A549 (cell line): ENCODE measurements around the gene BCAS3.

ENCODE experiments used
- HDAC2 ChIP-seq: fragments of 200-600 bp; sonication (generic); IDR thresholded peaks from 2 replicates; pipeline ENCODE4 v1.6.1; 2016
- MAX ChIP-seq: IDR thresholded peaks from 2 replicates; pipeline ENCODE4 v1.6.1; 2012
- POLR2A ChIP-seq: IDR thresholded peaks from 2 replicates; pipeline ENCODE4 v1.6.1; 2012; ENCODE audit warnings: mild to moderate bottlenecking, low read length
- POLR2AphosphoS2 ChIP-seq: conservative IDR thresholded peaks from 2 replicates; pipeline ENCODE4 v1.6.1; 2012; ENCODE audit warnings: low read length, improper control_type of control experiment, inconsistent platforms
- RAD21 ChIP-seq, 2 experiments: fragments of >200 bp in 1 of 2; sonication (Bioruptor Twin) in 1 of 2; formaldehyde crosslinking in 1 of 2; IDR thresholded peaks in 1 of 2; conservative IDR thresholded peaks in 1 of 2; 2 replicates in 1 of 2; 3 replicates in 1 of 2; pipeline ENCODE4 v1.6.1; 2012 to 2018; ENCODE audit warnings: inconsistent platforms in 1 of 2
- TF ChIP-seq, protein P1 (sequence below): fragments of >200 bp; sonication (Bioruptor Twin); formaldehyde crosslinking; IDR thresholded peaks from 3 replicates; pipeline ENCODE4 v1.5.1; 2016

- TF ChIP-seq RAD21 (conservative IDR thresholded peaks at IDR 0.05 in 1 of 2, IDR thresholded peaks at IDR 0.05 in 1 of 2) = no peak
- TF ChIP-seq, protein P1, sequence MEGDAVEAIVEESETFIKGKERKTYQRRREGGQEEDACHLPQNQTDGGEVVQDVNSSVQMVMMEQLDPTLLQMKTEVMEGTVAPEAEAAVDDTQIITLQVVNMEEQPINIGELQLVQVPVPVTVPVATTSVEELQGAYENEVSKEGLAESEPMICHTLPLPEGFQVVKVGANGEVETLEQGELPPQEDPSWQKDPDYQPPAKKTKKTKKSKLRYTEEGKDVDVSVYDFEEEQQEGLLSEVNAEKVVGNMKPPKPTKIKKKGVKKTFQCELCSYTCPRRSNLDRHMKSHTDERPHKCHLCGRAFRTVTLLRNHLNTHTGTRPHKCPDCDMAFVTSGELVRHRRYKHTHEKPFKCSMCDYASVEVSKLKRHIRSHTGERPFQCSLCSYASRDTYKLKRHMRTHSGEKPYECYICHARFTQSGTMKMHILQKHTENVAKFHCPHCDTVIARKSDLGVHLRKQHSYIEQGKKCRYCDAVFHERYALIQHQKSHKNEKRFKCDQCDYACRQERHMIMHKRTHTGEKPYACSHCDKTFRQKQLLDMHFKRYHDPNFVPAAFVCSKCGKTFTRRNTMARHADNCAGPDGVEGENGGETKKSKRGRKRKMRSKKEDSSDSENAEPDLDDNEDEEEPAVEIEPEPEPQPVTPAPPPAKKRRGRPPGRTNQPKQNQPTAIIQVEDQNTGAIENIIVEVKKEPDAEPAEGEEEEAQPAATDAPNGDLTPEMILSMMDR = no peak
- TF ChIP-seq HDAC2 = no peak
- no peak for TF ChIP-seq POLR2A
- no peak for TF ChIP-seq MAX
- no peak for TF ChIP-seq POLR2AphosphoS2
Measured at GRCh38 chr17:61368832-61369450, 691.3 kb downstream of the BCAS3 start.
